ENCODE data around the gene KRTAP3-1. TPM values are rescaled to one million over a fixed set of nuclear protein-coding genes. Genes with fewer than 3 reads are reported as not detected.
"Not testable (repeated sequence)": the region's sequence is repeated elsewhere in the genome, so short reads cannot be mapped to it uniquely, and the experiment has no call there.

KRTAP3-1 gene
- total RNA-seq, result not detected in 2 replicates

GRCh38 chr17:41008811-41009210 is at the start of gene KRTAP3-1:
TSS of gene KRTAP3-1 (minus strand) at chr17:41009128. CDS start at chr17:41009074, 54 bp downstream.
- DNase-seq, result no peak

DNA sequence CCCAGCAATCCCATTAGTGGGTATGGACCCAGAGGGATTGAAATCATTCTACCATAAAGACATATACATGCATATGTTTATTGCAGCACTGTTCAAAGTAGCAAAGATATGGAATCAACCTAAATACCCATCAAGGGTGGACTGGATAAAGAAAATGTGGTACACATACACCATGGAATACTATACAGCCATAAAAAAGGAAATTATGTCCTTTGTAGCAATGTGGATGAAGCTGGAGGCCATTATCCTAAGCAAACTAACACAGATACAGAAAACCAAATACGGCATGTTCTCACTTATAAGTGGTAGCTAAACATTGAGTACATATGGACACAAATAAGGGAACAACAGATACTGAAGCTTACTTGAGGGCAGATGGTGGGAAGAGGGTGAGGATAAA is 48.6 kb upstream of the KRTAP3-1 start:
- no peak for DNase-seq

DNA sequence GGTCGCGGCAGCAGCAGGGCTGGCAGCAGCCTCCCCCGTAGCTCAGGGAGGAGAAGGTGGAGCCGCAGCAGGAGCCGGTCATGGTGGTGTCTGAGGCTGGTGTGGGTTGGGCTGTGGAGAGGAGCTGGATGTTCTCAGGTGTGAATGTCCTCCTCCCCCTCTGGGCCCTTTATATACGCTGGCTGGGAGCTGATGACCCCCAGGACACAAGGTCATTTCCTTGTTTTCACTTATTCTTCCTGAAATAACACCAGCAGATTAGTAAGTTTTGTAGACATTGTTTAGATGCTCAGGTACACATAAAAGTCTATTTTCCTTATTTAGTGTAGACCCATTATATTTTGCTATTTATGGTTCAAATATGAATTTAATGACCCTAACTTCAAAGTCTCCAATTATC is 46.2 kb upstream of the KRTAP3-1 start, which contains the start of gene KRTAP2-2:
Gene KRTAP2-2 (minus strand): TSS at position 101 of the 400 bp plus-strand sequence. CDS start 19 bp downstream, at position 82.
- not testable (repeated sequence) for DNase-seq

DNA sequence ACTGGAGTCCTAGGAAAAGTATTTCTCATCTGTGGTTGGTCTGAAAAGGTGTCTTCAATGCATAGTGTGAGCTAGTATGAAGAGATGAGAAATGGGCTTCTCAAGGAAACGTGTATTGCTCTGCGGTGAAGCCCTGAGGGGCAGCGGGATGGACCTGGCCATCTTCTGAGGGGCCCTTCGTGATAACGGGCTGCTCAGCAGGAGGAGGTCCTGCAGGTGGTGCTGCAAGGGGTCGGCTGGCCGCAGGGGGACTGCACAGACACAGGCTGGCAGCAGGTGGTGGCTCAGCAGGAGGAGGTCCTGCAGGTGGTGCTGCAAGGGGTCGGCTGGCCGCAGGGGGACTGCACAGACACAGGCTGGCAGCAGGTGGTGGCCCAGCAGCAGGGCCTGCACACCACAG is 45.6 kb upstream of the KRTAP3-1 start:
- DNase-seq, result not testable (repeated sequence)

DNA sequence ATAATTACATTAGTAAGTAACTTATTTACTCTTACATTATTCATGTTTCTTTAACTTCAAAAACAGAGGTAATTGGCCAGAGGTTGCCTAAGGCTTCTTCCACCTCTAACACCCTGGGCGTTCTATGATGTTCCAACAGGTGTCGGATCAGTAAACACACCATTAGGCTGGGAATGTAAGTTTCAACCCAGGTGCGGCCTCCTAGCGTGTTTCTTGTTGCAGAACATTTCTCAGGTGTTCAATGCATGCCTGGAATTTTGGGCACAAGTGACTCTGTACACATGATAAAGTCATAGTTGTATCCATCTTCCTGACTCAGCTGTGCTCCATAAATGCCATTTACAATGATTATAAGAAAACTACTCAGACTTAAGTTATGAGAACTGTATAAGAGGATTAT is 45.1 kb upstream of the KRTAP3-1 start:
- DNase-seq, result no peak

- DNase-seq, result no peak
These were observed 43.6 kb upstream of the KRTAP3-1 start for GRCh38 chr17:41052566-41052965.

- DNase-seq, result peak; percentile 5
These were observed 40.2 kb upstream of the KRTAP3-1 start for GRCh38 chr17:41049110-41049509.

DNA sequence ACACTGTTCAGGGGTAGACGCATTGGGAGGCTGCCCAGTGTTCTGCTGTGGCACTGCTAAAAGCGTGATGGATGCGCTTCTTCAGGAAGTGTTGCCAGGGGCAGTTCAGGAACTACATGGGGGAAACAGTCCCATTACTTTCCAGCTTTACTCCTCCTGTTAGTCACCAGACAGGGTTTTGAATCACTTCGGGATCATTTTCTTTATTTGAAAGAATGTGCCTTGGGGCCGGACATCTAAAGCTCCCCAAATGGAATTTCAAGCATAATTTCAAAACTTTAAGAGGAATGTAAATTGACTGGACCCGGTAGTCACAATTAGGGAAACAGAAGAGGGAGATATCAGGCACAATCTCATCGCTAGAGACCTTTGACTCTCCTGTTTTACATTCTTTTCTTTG is 39.5 kb upstream of the KRTAP3-1 start:
- DNase-seq, result no peak

DNA sequence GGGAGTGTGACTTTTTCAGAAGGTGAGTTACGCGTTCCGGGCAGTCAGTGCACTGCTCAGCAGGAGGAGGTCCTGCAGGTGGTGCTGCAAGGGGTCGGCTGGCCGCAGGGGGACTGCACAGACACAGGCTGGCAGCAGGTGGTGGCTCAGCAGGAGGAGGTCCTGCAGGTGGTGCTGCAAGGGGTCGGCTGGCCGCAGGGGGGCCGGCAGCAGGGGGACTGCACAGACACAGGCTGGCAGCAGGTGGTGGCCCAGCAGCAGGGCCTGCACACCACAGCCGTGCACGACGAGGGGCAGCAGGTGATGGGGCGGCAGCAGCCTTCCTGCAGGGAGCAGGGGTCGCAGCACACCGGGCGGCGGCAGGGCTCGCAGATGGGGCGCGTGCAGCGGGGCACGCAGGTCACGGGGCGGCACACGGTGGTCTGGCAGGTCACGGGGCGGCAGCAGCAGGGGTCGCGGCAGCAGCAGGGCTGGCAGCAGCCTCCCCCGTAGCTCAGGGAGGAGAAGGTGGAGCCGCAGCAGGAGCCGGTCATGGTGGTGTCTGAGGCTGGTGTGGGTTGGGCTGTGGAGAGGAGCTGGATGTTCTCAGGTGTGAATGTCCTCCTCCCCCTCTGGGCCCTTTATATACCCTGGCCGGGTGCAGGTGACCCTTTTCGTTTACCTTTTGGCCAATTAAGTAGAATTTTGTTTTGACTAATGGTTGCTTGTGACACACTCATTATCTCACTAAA is 38.0 kb upstream of the KRTAP3-1 start, which contains the start of gene KRTAP2-1:
Gene KRTAP2-1 (minus strand): TSS at position 582 of the 731 bp plus-strand sequence. CDS start 49 bp downstream, at position 533.
- not testable (repeated sequence) for DNase-seq

GRCh38 chr17:41042953-41043352 is 34.0 kb upstream of the KRTAP3-1 start:
- DNase-seq, result no peak

DNA sequence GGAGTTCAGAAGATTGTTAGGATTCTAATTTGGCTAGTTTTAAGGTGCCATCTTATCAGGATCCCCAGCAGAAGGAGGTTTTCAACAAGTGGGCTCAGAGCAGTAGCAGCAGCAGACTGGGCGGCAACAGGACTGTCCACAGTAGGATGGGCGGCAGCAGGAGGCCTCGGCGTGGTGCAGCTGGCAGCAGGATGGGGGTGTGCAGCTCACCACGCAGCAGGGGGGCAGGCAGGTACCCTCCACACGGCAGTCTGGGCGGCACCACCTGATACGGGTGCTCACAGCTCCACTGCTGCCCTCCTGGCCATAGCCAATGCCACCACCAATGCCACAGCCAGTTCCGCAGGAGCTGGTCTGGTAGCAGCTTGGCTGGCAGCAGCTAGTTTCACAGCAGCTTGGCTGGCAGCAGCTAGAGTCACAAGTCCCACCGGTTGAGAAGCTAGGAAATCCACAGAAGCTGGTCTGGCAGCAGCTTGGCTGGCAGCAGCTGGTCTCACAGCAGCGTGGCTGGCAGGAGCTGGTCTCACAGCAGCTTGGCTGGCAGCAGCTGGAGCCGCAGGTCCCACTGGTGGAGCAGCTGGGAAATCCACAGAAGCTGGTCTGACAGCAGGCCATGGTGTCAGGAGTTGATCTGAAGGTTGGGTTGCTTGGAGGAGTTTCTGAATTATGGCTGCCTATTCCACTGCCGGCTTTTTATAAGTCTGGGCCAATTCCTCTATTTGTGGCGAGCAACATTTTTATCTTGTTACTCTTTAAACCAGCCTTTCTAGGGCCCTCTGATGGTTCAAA is 32.0 kb upstream of the KRTAP3-1 start, which contains the start of gene KRTAP1-1:
Gene KRTAP1-1 (minus strand): TSS at position 668 of the 789 bp plus-strand sequence. CDS start 53 bp downstream, at position 615.
- not testable (repeated sequence) for DNase-seq

GRCh38 chr17:41037853-41038350 is 29.0 kb upstream of the KRTAP3-1 start:
- no peak for DNase-seq

DNA sequence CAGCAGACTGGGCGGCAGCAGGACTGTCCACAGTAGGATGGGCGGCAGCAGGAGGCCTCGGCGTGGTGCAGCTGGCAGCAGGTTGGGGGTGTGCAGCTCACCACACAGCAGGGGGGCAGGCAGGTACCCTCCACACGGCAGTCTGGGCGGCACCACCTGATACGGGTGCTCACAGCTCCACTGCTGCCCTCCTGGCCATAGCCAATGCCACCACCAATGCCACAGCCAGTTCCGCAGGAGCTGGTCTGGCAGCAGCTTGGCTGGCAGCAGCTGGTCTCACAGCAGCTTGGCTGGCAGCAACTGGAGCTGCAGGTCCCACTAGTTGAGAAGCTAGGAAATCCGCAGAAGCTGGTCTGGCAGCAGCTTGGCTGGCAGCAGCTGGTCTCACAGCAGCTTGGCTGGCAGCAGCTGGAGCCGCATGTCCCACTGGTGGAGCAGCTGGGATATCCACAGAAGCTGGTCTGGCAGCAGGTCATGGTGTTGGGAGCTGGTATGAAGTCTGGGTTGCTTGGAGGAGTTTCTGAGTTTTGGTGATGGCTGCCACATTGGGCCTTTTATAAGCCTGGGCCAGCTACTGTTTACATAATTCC is 25.5 kb upstream of the KRTAP3-1 start, which contains the start of gene KRTAP1-3:
Gene KRTAP1-3 (minus strand): TSS at position 529 of the 590 bp plus-strand sequence. CDS start 53 bp downstream, at position 476.
- not testable (repeated sequence) for DNase-seq

GRCh38 chr17:41029633-41030245 is 20.8 kb upstream of the KRTAP3-1 start, which contains the start of gene KRTAP1-4:
TSS of gene KRTAP1-4 (minus strand) at chr17:41030195. CDS start at chr17:41030078, 117 bp downstream.
- no peak for DNase-seq

- no peak for DNase-seq
These were observed 18.0 kb upstream of the KRTAP3-1 start, which contains the start of gene KRTAP1-5 for GRCh38 chr17:41026715-41027471. TSS of gene KRTAP1-5 (minus strand) at chr17:41027208. CDS start at chr17:41027155, 53 bp downstream.

DNA sequence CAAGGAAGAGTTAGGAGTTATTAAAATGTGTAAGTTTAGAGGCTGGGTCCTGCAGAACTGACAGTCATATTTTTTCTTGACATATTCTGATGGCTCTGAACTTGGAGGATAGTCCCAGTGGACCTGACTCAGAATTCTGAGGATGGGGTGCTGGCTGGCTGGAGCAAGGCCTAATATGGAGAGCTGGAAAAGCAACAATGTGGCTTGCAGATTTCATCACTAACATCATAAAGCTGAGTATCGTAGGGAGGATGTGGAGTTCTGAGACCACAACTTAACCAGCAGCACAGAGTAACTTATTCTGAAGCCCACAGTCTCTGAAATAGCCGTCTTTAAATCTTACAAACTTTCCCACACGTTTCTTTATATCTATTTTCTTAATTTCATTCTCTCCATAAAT is 15.8 kb upstream of the KRTAP3-1 start:
- no peak for DNase-seq

DNA sequence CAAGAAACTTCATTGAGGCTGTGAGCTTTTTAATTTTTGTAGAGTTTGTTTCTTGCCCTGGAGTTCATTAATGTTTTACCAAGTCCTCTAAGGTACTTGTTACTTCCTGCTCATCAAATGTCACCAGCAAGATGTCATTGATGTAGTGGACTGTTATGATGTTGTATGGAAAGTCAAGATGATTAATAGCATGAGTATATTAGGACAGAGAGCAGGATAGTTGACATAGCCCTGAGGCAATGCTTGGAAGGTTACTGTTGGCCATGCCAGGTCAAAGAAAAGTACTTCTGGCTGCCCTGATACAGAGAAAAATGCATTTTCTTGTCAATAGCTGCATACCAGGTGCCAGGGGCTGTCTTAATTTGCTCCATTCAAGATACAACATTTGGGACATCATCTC is 11.4 kb upstream of the KRTAP3-1 start:
- no peak for DNase-seq

DNA sequence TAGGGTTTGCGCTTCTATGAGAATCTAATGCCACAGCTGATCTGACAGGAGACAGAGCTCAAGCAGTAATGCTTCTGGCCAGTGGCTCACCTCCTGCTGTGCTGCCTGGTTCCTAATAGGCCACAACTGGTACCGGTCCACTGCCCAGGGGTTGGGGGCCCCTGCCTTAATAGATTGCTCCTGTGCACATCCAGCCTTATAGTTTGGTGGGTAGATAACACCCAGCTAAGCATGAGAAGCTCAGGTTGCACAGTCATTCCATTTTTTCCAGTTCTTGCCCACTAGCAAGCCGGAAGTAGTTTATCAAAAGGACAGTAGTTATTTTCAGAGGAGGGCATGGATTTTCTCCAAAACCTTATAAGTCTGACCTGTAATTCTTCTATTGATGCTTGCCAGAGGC is 10.5 kb upstream of the KRTAP3-1 start:
- no peak for DNase-seq

GRCh38 chr17:41018541-41018940 is 9.6 kb upstream of the KRTAP3-1 start:
- no peak for DNase-seq

DNA sequence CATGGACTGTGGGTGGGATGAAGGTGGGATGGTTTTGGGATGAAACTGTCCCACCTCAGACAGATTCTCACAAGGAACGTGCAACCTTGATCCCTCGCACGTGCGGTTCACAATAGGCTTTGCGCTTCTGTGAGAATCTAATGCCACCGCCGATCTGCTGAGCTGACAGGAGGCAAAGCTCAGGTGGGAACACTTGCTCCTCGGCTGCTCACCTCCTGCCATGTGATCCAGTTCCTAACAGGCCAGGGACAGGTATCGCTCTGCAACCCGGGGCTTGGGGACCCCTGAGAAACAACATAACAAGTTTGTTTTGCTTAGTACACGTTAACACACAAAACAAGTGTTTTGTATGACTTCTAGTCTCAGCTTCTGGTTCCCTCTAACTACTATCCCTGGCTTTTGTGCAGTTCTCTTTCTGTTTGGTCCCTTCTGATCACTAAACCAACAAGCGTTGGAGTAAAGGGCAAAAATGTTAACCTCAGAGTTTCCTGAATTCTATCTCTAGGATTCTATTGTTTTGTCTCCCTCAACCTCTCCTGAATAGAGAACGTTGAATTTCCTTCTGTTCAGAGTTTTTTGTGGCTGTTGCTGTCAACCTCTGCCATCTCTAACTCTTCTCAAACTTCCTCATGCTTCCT is 7.8 kb upstream of the KRTAP3-1 start:
- DNase-seq, result no peak

GRCh38 chr17:41015454-41015853 is 6.5 kb upstream of the KRTAP3-1 start:
- no peak for DNase-seq
